Measurements from ENCODE around the gene NTNG2.

NTNG2 gene

GRCh38 chr9:132283165-132283564 lies 121.3 kb downstream of the NTNG2 start:
- DNase-seq (ENCODE audit: extremely low read depth, low read depth): no peak
- H3K4me3 ChIP-seq (replicated peaks; ENCODE audit: low read depth, low read length): no peak overlapping the region
- no peak for TF ChIP-seq CTCF (IDR thresholded peaks at IDR 0.05; ENCODE audit: low read depth, low read length, missing control alignments)

DNA sequence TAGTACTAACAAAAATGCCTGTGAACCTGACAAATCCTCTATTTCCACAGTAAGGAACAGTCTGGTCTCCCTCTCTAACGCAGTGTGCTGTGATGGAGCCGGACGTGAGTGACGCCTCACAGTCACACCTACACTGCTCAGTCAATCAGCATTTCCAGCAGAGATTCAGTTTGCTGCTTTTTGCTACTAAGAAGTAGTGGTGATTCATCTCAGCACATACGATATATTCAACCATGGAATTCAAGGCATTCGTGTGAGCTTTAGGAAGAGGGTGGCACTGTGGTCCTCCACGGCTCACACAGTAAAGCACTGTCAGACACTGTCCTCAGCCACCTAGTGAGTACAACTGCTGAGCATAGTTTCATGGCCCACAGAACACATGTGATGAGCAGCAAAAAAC lies 122.0 kb downstream of the NTNG2 start:
- no peak for TF ChIP-seq CTCF (IDR thresholded peaks at IDR 0.05; ENCODE audit: low read depth, low read length, missing control alignments)
- no peak for DNase-seq (ENCODE audit: extremely low read depth, low read depth)

GRCh38 chr9:132287256-132287760 lies 125.5 kb downstream of the NTNG2 start:
- TF ChIP-seq CTCF (IDR thresholded peaks at IDR 0.05; ENCODE audit: low read depth, low read length, missing control alignments): no peak
- DNase-seq (ENCODE audit: extremely low read depth, low read depth): no peak
- no peak overlapping the region for H3K4me3 ChIP-seq (replicated peaks; ENCODE audit: low read depth, low read length)

More for the DNA sequence above, 122.0 kb downstream of the NTNG2 start:
- H3K4me3 ChIP-seq (replicated peaks; ENCODE audit: low read depth, low read length): no peak overlapping the region

DNA sequence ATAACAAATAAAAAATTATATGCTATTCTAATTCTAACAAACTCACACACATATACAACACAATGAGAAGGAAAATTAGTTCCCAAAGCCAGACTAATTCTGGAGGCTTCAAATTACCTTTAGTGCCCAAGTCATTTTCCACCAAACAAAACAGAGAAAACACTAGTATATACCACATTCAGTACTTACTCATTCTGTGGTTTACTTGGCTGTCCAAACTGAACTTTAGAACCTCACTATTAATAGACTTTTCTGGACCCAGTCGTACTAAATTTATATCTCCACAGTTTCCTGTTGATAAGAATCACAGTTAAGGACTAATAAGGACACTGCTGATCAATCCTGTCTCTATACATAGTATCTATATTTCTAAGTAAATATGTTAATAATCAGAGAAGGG lies 126.5 kb downstream of the NTNG2 start:
- no peak for TF ChIP-seq CTCF (IDR thresholded peaks at IDR 0.05; ENCODE audit: low read depth, low read length, missing control alignments)
- no peak overlapping the region for H3K4me3 ChIP-seq (replicated peaks; ENCODE audit: low read depth, low read length)
- DNase-seq (ENCODE audit: extremely low read depth, low read depth): no peak

DNA sequence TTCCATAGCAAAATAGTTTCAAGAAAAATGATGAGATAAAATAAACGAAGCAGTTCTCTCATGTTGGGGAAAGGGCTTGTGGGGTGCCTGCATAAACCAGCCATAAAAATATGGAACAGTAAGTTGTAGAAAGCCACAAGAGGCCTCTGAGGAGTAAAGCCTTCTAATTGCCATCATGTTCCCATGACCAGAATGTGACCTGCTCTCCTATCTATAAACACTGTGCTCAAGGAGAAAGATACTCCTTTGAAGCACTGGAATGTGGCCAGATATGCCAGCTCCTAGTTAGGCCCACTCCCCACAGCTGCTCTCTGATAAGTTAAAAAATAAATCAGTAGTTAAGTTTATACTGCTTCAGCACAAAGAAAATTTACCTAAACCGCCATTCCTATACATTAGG lies 127.1 kb downstream of the NTNG2 start:
- H3K4me3 ChIP-seq (replicated peaks; ENCODE audit: low read depth, low read length): no peak overlapping the region
- TF ChIP-seq CTCF (IDR thresholded peaks at IDR 0.05; ENCODE audit: low read depth, low read length, missing control alignments): no peak
- DNase-seq (ENCODE audit: extremely low read depth, low read depth): no peak

GRCh38 chr9:132293145-132293721 lies 131.4 kb downstream of the NTNG2 start:
- H3K4me3 ChIP-seq (replicated peaks; ENCODE audit: low read depth, low read length): no peak overlapping the region
- no peak for DNase-seq (ENCODE audit: extremely low read depth, low read depth)
- no peak for TF ChIP-seq CTCF (IDR thresholded peaks at IDR 0.05; ENCODE audit: low read depth, low read length, missing control alignments)
